ENCODE results near the gene XRCC1. TPM values are rescaled to one million over a fixed set of nuclear protein-coding genes. Genes with fewer than 3 reads are reported as not detected.

XRCC1 gene
- total RNA-seq, 3 donors from 2014 or later (not counting 1 experiment from before 2014, with no cell fraction given) = 33.2 to 43.9 (median 40.7) TPM

DNA sequence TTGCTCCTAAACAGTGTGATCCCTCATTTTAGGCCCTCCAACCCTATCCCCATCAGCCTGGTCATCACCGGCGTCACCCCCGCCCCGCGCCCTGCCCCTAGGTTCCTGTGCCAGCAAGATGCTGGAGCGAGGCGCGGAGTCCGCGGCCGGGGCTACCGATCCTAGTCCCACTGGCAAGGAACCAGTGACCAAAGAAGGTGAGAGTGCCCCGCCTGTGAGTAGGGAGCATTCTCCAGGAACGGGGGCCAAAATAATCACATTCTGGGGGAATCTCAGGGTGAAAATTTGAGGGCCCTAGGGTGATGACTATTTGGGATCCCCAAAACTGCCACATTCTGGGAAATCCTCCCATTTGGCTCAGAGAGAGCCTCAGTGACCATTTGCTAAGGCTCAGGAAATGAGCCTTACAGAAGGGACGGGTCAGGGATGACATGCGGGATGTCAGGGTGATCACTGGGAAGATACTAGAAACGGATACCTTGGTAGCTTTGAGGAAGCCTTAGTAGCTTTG, 41.0 kb downstream of the XRCC1 start:
- peaks cover 0 to 2% of the 10 kb centered on the region in 2 donors for H3K9me3 Mint-ChIP-seq
- intact Hi-C loops (cut with micrococcal nuclease) = loop anchor here (1.0 kb wide), 1 partner anchor 60 kb away; no protein-coding TSS in a partner anchor
- no peak for DNase-seq
- Histone ChIP-seq H3K27me3 (ENCODE audit: control insufficient read depth, insufficient read depth, low read length) (no peaks in the 10 kb centered on the region), H3K4me3 (ENCODE audit: low read length) (no peak overlapping the region), H3K36me3 (ENCODE audit: control insufficient read depth, insufficient read depth, low read length) (peaks cover 10% of the 10 kb centered on the region), H3K27ac (ENCODE audit: low read length) (peak overlapping the region; percentile 77), H3K4me1 (ENCODE audit: control insufficient read depth, insufficient read depth, low read length) (peaks cover 23% of the 10 kb centered on the region), H3K9me3 (ENCODE audit: control insufficient read depth, insufficient read depth, low read length) (peaks cover 3% of the 10 kb centered on the region)
- H3K27ac Mint-ChIP-seq = peak overlapping the region; percentile 90 to 93
- peaks cover 11% of the 10 kb centered on the region for H3K36me3 Mint-ChIP-seq
- peaks cover 30 to 34% of the 10 kb centered on the region in 2 donors for H3K4me1 Mint-ChIP-seq
- ATAC-seq = no peak
- TF ChIP-seq, protein P1, sequence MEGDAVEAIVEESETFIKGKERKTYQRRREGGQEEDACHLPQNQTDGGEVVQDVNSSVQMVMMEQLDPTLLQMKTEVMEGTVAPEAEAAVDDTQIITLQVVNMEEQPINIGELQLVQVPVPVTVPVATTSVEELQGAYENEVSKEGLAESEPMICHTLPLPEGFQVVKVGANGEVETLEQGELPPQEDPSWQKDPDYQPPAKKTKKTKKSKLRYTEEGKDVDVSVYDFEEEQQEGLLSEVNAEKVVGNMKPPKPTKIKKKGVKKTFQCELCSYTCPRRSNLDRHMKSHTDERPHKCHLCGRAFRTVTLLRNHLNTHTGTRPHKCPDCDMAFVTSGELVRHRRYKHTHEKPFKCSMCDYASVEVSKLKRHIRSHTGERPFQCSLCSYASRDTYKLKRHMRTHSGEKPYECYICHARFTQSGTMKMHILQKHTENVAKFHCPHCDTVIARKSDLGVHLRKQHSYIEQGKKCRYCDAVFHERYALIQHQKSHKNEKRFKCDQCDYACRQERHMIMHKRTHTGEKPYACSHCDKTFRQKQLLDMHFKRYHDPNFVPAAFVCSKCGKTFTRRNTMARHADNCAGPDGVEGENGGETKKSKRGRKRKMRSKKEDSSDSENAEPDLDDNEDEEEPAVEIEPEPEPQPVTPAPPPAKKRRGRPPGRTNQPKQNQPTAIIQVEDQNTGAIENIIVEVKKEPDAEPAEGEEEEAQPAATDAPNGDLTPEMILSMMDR (IDR thresholded peaks at IDR 0.05) = no peak
- 76% methylated on average over 17 of the region's 17 CpGs for WGBS (ENCODE audit: insufficient coverage)
- H3K4me3 Mint-ChIP-seq = peak overlapping the region; percentile 97
- no peaks in the 10 kb centered on the region for H3K27me3 Mint-ChIP-seq (ENCODE audit: low read depth in 2 of 2)

DNA sequence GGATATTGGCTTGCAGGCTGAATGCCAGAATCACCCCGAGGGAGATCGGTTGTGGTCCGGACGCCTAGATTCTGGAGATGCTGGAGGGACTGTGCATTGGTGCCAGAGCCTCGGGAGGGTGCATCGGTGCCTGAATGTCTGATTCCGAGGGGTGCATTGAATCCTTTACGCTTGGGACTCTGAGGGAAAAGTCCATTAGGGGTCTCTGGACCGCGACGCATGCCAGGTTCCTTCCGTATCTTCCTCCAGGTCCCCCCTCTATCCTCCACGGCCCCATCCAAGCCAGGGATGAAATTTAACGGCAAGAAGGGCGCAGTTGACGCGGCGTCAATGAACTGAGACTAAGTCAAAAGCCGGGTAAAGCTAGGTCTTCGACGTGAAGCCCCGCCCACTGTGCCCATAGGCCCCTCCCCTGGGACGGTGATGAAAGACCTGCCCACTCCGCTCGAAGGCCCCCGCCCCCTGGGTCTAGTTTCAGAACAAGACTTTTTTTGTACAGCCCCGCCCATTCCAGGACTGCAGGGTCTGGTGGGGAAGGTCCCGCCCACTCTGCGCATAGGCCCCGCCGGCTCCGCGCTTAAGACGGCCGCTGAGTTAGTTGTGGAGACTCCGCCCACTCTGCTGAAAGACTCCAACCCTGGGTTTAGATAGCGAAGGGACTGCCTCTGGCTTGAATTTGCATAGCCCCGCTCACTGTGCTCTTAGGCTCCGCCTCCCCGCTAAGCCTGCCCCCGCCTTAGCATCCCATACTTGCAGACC, 41.6 kb downstream of the XRCC1 start:
- H3K4me1 ChIP-seq (ENCODE audit: control insufficient read depth, insufficient read depth, low read length) = peaks cover 23% of the 10 kb centered on the region
- H3K36me3 Mint-ChIP-seq = peaks cover 5% of the 10 kb centered on the region
- ATAC-seq = peak; percentile 82 to 94 (median 85)
- H3K4me1 Mint-ChIP-seq = peaks cover 30 to 34% of the 10 kb centered on the region in 2 donors
- no peaks in the 10 kb centered on the region for H3K27me3 Mint-ChIP-seq (ENCODE audit: low read depth in 2 of 2)
- no peaks in the 10 kb centered on the region for H3K9me3 Mint-ChIP-seq
- peaks cover under 1% of the 10 kb centered on the region for H3K9me3 ChIP-seq (ENCODE audit: control insufficient read depth, insufficient read depth, low read length)
- peaks cover 4% of the 10 kb centered on the region for H3K36me3 ChIP-seq (ENCODE audit: control insufficient read depth, insufficient read depth, low read length)
- TF ChIP-seq, protein P1 (IDR thresholded peaks at IDR 0.05) = no peak
- H3K27ac Mint-ChIP-seq = peak overlapping the region; percentile 90 to 93
- peak; percentile 94 to 97 for DNase-seq
- 2% methylated on average over 41 of the region's 41 CpGs for WGBS (ENCODE audit: insufficient coverage)
- intact Hi-C loops (cut with micrococcal nuclease) = loop anchor here (1.0 to 2.0 kb wide), 3 partner anchors 29 to 70 kb away; no protein-coding TSS in a partner anchor
- H3K27ac ChIP-seq (ENCODE audit: low read length) = peak overlapping the region; percentile 77
- H3K4me3 Mint-ChIP-seq = peak overlapping the region; percentile 97
- H3K27me3 ChIP-seq (ENCODE audit: control insufficient read depth, insufficient read depth, low read length) = no peaks in the 10 kb centered on the region
- peak overlapping the region; percentile 78 for H3K4me3 ChIP-seq (ENCODE audit: low read length)

DNA sequence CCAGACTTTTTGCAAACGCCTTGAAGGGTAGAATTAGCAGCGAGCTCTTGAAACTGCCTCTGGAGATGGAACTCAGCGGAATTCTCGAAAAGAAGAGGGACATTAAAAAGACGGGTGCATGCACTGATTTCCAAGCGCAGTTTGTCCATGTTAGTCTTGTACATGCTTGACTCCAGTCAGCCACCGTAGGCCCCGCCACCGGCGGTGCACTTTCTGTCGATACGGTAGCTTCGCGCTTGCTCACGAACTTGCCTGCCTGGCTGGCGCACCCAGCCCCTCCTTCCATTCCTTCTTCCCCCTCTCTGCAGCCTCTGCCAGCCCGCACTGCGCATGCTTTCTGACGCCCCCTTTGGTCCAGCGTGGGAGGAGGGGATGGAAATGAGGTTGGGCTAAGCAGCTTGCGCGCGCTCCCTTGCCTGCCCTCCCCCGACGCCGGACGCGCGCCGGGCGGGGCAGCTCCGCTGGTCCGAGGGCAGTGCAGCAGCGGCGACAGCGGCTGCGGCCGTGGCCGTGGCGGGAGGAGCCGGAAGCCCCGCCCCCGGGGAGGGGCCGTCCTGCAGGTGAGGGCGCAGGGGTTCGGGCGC, 42.3 kb downstream of the XRCC1 start, which contains the start of gene ZNF575:
ZNF575 (plus strand) TSS at position 227 of the 584 bp plus-strand sequence. CDS start 1,235 bp downstream, outside the sequence.
- DNase-seq (peak; percentile 68 to 92), ATAC-seq (peak; percentile 39 to 64 (median 54))
- H3K36me3 ChIP-seq (ENCODE audit: control insufficient read depth, insufficient read depth, low read length) = no peaks in the 10 kb centered on the region
- H3K27ac Mint-ChIP-seq = peak within 1 kb of the TSS; percentile 90 to 93
- no peaks in the 10 kb centered on the region for H3K36me3 Mint-ChIP-seq
- peak within 1 kb of the TSS; percentile 77 for H3K27ac ChIP-seq (ENCODE audit: low read length)
- 0% methylated on average over 47 of the region's 47 CpGs for WGBS (ENCODE audit: insufficient coverage)
- TF ChIP-seq, protein P1 (IDR thresholded peaks at IDR 0.05) = no peak
- no peaks in the 10 kb centered on the region for H3K9me3 ChIP-seq (ENCODE audit: control insufficient read depth, insufficient read depth, low read length)
- peak within 1 kb of the TSS; percentile 78 for H3K4me3 ChIP-seq (ENCODE audit: low read length)
- no peaks in the 10 kb centered on the region for H3K27me3 Mint-ChIP-seq (ENCODE audit: low read depth in 2 of 2)
- H3K9me3 Mint-ChIP-seq = no peaks in the 10 kb centered on the region
- H3K4me3 Mint-ChIP-seq = peak within 1 kb of the TSS; percentile 97
- peaks cover 23% of the 10 kb centered on the region for H3K4me1 ChIP-seq (ENCODE audit: control insufficient read depth, insufficient read depth, low read length)
- no peaks in the 10 kb centered on the region for H3K27me3 ChIP-seq (ENCODE audit: control insufficient read depth, insufficient read depth, low read length)
- peaks cover 30 to 34% of the 10 kb centered on the region in 2 donors for H3K4me1 Mint-ChIP-seq
- intact Hi-C loops (cut with micrococcal nuclease) = loop anchor here (1.0 to 2.0 kb wide), 2 partner anchors 30 to 70 kb away; no protein-coding TSS in a partner anchor
